Measurements from ENCODE around the gene ZNF514. TPM values are rescaled to one million over a fixed set of nuclear protein-coding genes. Genes with fewer than 3 reads are reported as not detected.
A peak's percentile ranks its signal among the peaks of the same experiment; 100 is the strongest.

Gene ZNF514
- total RNA-seq, 1 experiment from 2014 or later: 12.9 TPM

DNA sequence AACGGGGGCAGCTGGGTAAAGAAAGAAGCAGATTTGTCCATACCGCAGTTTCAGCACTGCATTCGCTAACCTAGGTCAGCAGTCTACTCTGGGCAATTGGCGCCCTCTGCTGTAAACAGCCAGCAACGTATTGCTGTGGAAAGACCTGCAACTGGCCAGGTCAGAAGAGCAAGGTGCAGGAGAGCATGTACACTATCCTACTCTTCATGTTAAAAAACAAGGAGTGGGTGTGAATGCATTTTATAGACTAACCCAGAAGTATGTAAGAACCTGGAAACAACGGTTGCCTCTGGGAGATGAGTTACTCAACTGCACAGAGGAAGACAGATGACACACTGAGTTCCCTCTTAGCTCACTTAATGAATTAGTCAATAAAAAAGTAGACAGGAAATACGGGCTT is 44.2 kb downstream of the ZNF514 start:
- H2BK120ac ChIP-seq (ENCODE audit: low read depth, low read length, poor library complexity, severe bottlenecking): no peak overlapping the region
- no peak overlapping the region for H2AK5ac ChIP-seq (ENCODE audit: insufficient read length, low read length)
- no peak overlapping the region for H2BK5ac ChIP-seq (ENCODE audit: insufficient read length, low read length)
- H3K9me3 ChIP-seq (ENCODE audit: control insufficient read depth, low read depth, low read length): no peaks in the 10 kb centered on the region
- no peak overlapping the region for H3K23ac ChIP-seq (ENCODE audit: insufficient read length, low read depth, low read length)
- no peak overlapping the region for H4K8ac ChIP-seq (replicated peaks; ENCODE audit: insufficient read length, low read depth, low read length)
- H3K18ac ChIP-seq (ENCODE audit: insufficient read length, low read depth, low read length): no peak overlapping the region
- H3K4me1 ChIP-seq (ENCODE audit: insufficient read depth, low read length): no peaks in the 10 kb centered on the region
- H3K79me2 ChIP-seq (ENCODE audit: insufficient read depth, low read length): peaks cover 8% of the 10 kb centered on the region; the same call in 1 of the 2 replicates
- H3K56ac ChIP-seq (ENCODE audit: insufficient read length, low read depth, low read length): no peak overlapping the region
- H3K36me3 Mint-ChIP-seq (ENCODE audit: insufficient read depth in 1 of 3, low read depth in 3 of 3): peaks cover 18 to 58% (median 42%) of the 10 kb centered on the region in 3 experiments
- H3K9me3 Mint-ChIP-seq: no peaks in the 10 kb centered on the region
- no peak overlapping the region for H2BK12ac ChIP-seq (ENCODE audit: insufficient read length, low read depth, low read length)
- H3K27ac ChIP-seq (ENCODE audit: insufficient read length, low read depth, low read length): no peak overlapping the region
- H2AFZ ChIP-seq (ENCODE audit: low read length): no peak overlapping the region
- no peak overlapping the region for H2BK15ac ChIP-seq (ENCODE audit: low read depth, low read length)
- no peak overlapping the region for H3K4me2 ChIP-seq (ENCODE audit: insufficient read depth, insufficient read length, low read length)
- no peak overlapping the region for H4K91ac ChIP-seq (ENCODE audit: insufficient read length, low read depth, low read length)
- peaks cover 6% of the 10 kb centered on the region for H3K79me1 ChIP-seq (ENCODE audit: insufficient read depth, low read depth, low read length, poor library complexity, severe bottlenecking)
- no peak overlapping the region for H3K9ac ChIP-seq (ENCODE audit: extremely low read depth, insufficient read length, low read length)
- no CpG with 5 or more reads among the region's 7 CpGs for WGBS (ENCODE audit: extremely low coverage, insufficient read length, low lambda C conversion rate)
- no peaks in the 10 kb centered on the region; the same call in 1 of the 2 replicates for H3K27me3 Mint-ChIP-seq (ENCODE audit: low read depth)
- H3K4me3 Mint-ChIP-seq: no peak overlapping the region
- peaks cover 19 to 20% of the 10 kb centered on the region in 2 experiments for H3K4me1 Mint-ChIP-seq
- H3K4ac ChIP-seq (ENCODE audit: low read depth, low read length): no peak overlapping the region
- H3K14ac ChIP-seq (ENCODE audit: insufficient read depth, low read length): no peak overlapping the region
- H3K23me2 ChIP-seq (ENCODE audit: insufficient read length, low read depth, low read length, poor library complexity, severe bottlenecking): no peaks in the 10 kb centered on the region
- no peak overlapping the region for H2BK20ac ChIP-seq (ENCODE audit: low read depth, low read length, poor library complexity, severe bottlenecking)
- no peak overlapping the region for H4K5ac ChIP-seq (ENCODE audit: insufficient read length, low read depth, low read length)
- H3K27ac Mint-ChIP-seq: no peak overlapping the region
- H3K27me3 ChIP-seq (ENCODE audit: insufficient read depth, low read length): no peaks in the 10 kb centered on the region
- H3T11ph ChIP-seq (ENCODE audit: low read length): no peak overlapping the region
- TF ChIP-seq CTCF (conservative IDR thresholded peaks at IDR 0.05): peak; percentile 88
- peak; percentile 75 for DNase-seq
- no peaks in the 10 kb centered on the region for H4K20me1 ChIP-seq (ENCODE audit: control insufficient read depth, insufficient read depth, insufficient read length)
